GM10248 (cell line): ENCODE measurements around the gene B9D1.

ENCODE experiments used
- CTCF ChIA-PET: fragments of 300-600 bp; sonication (Branson Sonifier 250); formaldehyde crosslinking; extraction: SDS; loops from one replicate; lab custom pipeline; 2021; ENCODE audit warnings: antibody characterized with exemption; lab: Yijun Ruan, JAX
- POLR2A ChIA-PET: fragments of 350-650 bp; sonication (Branson Sonifier 250); formaldehyde crosslinking; extraction: SDS; loops from one replicate; lab custom pipeline; 2020; ENCODE audit warnings: antibody characterized with exemption; lab: Yijun Ruan, JAX
- DNase-seq: peaks from one replicate; pipeline ENCODE4 v3.0.0; 2012; ENCODE audit errors: extremely low spot score
- CTCF ChIP-seq: IDR thresholded peaks from 2 replicates; pipeline ENCODE4 v1.5.1; 2012; ENCODE audit warnings: mild to moderate bottlenecking, low read depth; ENCODE audit errors: extremely low read depth, missing control alignments, control extremely low read depth

B9D1 gene

GRCh38 chr17:19372011-19372370, 9.5 kb upstream of the B9D1 start:
- DNase-seq: no peak
- TF ChIP-seq CTCF: no peak
- ChIA-PET POLR2A (interaction anchor here (0.6 kb wide), 1 partner anchor 1669 kb away, joined by 4 read pairs; no protein-coding TSS in a partner anchor), CTCF (interaction anchor here (0.7 kb wide), 1 partner anchor 9 kb away, joined by 5 read pairs; no protein-coding TSS in a partner anchor)

GRCh38 chr17:19371259-19372010, 8.9 kb upstream of the B9D1 start:
- CTCF ChIA-PET: interaction anchor here (1.1 to 1.3 kb wide), 2 partner anchors 9 to 76 kb away, joined by 3 to 4 read pairs; no protein-coding TSS in a partner anchor
- TF ChIP-seq CTCF: no peak
- DNase-seq: no peak
- POLR2A ChIA-PET: interaction anchor here (0.6 kb wide), 1 partner anchor 1669 kb away, joined by 4 read pairs; no protein-coding TSS in a partner anchor

DNA sequence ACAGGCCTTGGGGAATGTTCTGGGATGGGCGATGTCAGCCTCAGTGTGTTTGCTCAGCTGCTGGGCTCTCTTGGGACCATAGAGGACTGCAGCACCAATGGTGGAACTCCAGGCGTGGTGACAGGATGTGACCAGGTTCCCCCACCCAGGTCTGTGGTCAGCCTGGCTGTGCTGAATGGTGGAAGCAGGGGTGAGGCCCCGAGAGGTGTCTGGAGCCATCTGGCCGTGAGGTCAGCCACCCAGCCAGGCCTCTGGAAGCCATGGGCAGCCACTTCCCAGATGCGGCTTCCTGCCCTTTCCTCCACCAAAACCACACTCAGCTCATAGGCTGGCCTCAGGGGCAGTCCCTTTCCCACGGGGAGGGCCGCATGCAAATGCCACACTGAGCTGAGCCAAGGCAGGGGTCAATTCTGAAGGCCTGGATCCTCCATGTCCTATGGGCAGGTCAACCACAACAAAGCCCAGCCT, 8.0 kb upstream of the B9D1 start:
- POLR2A ChIA-PET: interaction anchor here (0.6 kb wide), 1 partner anchor 124 kb away, joined by 8 read pairs; no protein-coding TSS in a partner anchor
- CTCF ChIA-PET: interaction anchor here (1.1 to 1.3 kb wide), 3 partner anchors 10 to 76 kb away, joined by 3 to 4 read pairs (median 3); no protein-coding TSS in a partner anchor
- TF ChIP-seq CTCF: no peak
- peak; percentile 65 for DNase-seq

GRCh38 chr17:19369846-19370492, 7.4 kb upstream of the B9D1 start:
- DNase-seq: no peak
- POLR2A ChIA-PET: interaction anchor here (0.6 kb wide), 1 partner anchor 123 kb away, joined by 8 read pairs; no protein-coding TSS in a partner anchor
- TF ChIP-seq CTCF: no peak
- CTCF ChIA-PET: interaction anchor here (1.1 to 1.7 kb wide), 6 partner anchors 10 to 77 kb away, joined by 3 to 5 read pairs (median 4); no protein-coding TSS in a partner anchor

DNA sequence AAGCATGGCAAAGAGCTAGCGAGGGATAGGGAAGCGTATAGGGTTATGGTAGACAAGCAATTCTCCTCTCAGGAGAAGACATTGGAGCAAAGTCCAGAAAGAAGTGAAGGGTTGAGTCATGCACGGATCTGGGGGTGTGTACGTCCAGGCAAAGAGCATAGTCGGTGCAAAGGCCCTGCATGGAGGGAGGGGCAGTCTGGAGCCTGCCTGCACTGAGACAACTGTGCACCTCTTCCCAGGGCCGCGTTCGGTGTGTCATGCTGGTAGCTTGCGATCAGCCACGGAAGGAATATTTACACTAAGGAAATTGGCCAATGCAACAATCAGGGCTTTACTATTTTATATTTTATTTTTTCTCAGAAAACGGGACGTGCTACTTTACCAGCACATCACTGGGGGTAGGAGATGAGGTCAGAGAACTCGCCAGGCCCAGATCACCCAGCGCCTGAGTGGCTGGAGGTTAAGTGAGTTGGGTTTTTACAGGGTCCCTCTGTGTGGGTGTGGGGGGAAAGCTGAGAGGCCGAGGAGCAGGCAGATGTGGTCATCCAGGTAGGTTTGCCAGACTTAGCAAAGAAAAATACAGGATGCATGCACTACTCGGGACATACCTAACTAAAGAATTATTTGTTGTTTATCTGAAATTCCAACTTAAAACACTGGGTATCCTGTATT, 6.7 kb upstream of the B9D1 start:
- POLR2A ChIA-PET: no interaction called here

More for the DNA sequence above, 6.7 kb upstream of the B9D1 start:
- DNase-seq: no peak
- TF ChIP-seq CTCF: no peak
- CTCF ChIA-PET: interaction anchor here (1.1 to 1.7 kb wide), 4 partner anchors 9 to 78 kb away, joined by 4 to 5 read pairs (median 4); partner anchors contain the start of gene MAPK7
